Naive thymus-derived CD4-positive, alpha-beta T cell (primary cell): ENCODE data around the gene MGA. TPM values are rescaled to one million over a fixed set of nuclear protein-coding genes. Genes with fewer than 3 reads are reported as not detected.
A peak's percentile ranks its signal among the peaks of the same experiment; 100 is the strongest.

Experiments used
- ATAC-seq: fragments of 150-1000 bp; cut with Tn5 transposase; 2 replicates; pipeline ENCODE4 v1.10.0; 2021; ENCODE audit warnings: mild to moderate bottlenecking, moderate library complexity
- CTCF ChIA-PET: fragments of 350-600 bp; sonication (Branson Sonifier 250); formaldehyde crosslinking; loops from one replicate; lab custom pipeline; 2021; ENCODE audit warnings: antibody characterized with exemption; lab: Charles Lee
- POLR2A ChIA-PET: fragments of 350-600 bp; sonication (Branson Sonifier 250); formaldehyde crosslinking; loops from one replicate; lab custom pipeline; 2021; ENCODE audit warnings: antibody characterized with exemption, inconsistent platforms; lab: Charles Lee
- DNase-seq, 9 donors: peaks; one replicate each; pipeline versions ENCODE4 v3.0.0 to v3.0.0-alpha.2; 2020 to 2022; ENCODE audit warnings: mixed read lengths in 1 of 9
- H3K27ac ChIP-seq: one replicate; pipeline ENCODE4 v1.7.0; 2013; ENCODE audit warnings: mild to moderate bottlenecking, low read depth, low read length, moderate library complexity
- H3K27me3 ChIP-seq, 2 donors: one replicate each; pipeline ENCODE4 v1.7.0; 2013; ENCODE audit warnings: low read length in 2 of 2, mild to moderate bottlenecking in 2 of 2, moderate library complexity in 2 of 2; ENCODE audit not compliant: control insufficient read depth in 2 of 2, insufficient read depth in 2 of 2
- H3K36me3 ChIP-seq, 3 experiments: 1 replicate in 2 of 3; 2 replicates in 1 of 3; pipeline ENCODE4 v1.7.0; 2013; ENCODE audit warnings: low read length in 3 of 3, mild to moderate bottlenecking in 3 of 3, moderate library complexity in 1 of 3; ENCODE audit not compliant: insufficient read depth in 3 of 3, control insufficient read depth in 2 of 3
- H3K4me1 ChIP-seq, 2 donors: one replicate each; pipeline ENCODE4 v1.7.0; 2013; ENCODE audit warnings: low read length in 2 of 2, mild to moderate bottlenecking in 2 of 2, moderate library complexity in 1 of 2; ENCODE audit not compliant: control insufficient read depth in 2 of 2, insufficient read depth in 2 of 2
- H3K4me3 ChIP-seq: 2 replicates; pipeline ENCODE4 v1.7.0; 2013; ENCODE audit warnings: mild to moderate bottlenecking, low read length
- H3K9me3 ChIP-seq, 3 experiments: 1 replicate in 2 of 3; 2 replicates in 1 of 3; pipeline ENCODE4 v1.7.0; 2013; ENCODE audit warnings: low read length in 3 of 3; ENCODE audit not compliant: control insufficient read depth in 2 of 3
- H3K27ac Mint-ChIP-seq, 9 donors: one replicate each; pipeline ENCODE4 v1.8.0; 2020 to 2022; ENCODE audit warnings: mixed read lengths in 9 of 9, mild to moderate bottlenecking in 8 of 9, moderate library complexity in 5 of 9, inconsistent platforms in 2 of 9
- H3K27me3 Mint-ChIP-seq, 5 donors: one replicate each; pipeline ENCODE4 v1.8.0; 2021 to 2022; ENCODE audit warnings: mixed read lengths in 5 of 5, mild to moderate bottlenecking in 1 of 5
- H3K36me3 Mint-ChIP-seq, 5 donors: one replicate each; pipeline ENCODE4 v1.8.0; 2020 to 2022; ENCODE audit warnings: mixed read lengths in 5 of 5, mild to moderate bottlenecking in 3 of 5, inconsistent platforms in 1 of 5
- H3K4me1 Mint-ChIP-seq, 7 donors: one replicate each; pipeline ENCODE4 v1.8.0; 2020 to 2022; ENCODE audit warnings: mixed read lengths in 7 of 7, mild to moderate bottlenecking in 3 of 7, inconsistent platforms in 1 of 7
- H3K4me3 Mint-ChIP-seq, 10 donors: one replicate each; pipeline ENCODE4 v1.8.0; 2020 to 2022; ENCODE audit warnings: mild to moderate bottlenecking in 10 of 10, mixed read lengths in 10 of 10, moderate library complexity in 6 of 10, inconsistent platforms in 2 of 10
- H3K9me3 Mint-ChIP-seq, 11 donors: one replicate each; pipeline ENCODE4 v1.8.0; 2020 to 2022; ENCODE audit warnings: mixed read lengths in 11 of 11, mild to moderate bottlenecking in 4 of 11, inconsistent platforms in 1 of 11, moderate library complexity in 1 of 11
- intact Hi-C, 2 donors: fragments of 100-400 bp; cut with micrococcal nuclease; formaldehyde crosslinking; loops; one replicate each; pipeline ENCODE4 v1.15.1; 2023
- polyA plus RNA-seq, 2 donors: library from polyadenylated mRNA; unstranded; fragments of 300-500 nt; fragmentation: Illumina TruSeq; gene quantifications; one replicate each; pipeline ENCODE4 v1.2.3, GENCODE V29; 2021
- total RNA-seq, 6 experiments: library from RNA in 5 of 6; stranded (reverse) in 5 of 6; gene quantifications; 1 replicate in 5 of 6; 2 replicates in 1 of 6; pipeline ENCODE4 v1.2.3 and lab custom pipeline; 2021 to 2026

The MGA gene
- total and polyA plus RNA-seq, 7 experiments from 2014 or later, result 12.7 to 73.8 (median 46.9) TPM

DNA sequence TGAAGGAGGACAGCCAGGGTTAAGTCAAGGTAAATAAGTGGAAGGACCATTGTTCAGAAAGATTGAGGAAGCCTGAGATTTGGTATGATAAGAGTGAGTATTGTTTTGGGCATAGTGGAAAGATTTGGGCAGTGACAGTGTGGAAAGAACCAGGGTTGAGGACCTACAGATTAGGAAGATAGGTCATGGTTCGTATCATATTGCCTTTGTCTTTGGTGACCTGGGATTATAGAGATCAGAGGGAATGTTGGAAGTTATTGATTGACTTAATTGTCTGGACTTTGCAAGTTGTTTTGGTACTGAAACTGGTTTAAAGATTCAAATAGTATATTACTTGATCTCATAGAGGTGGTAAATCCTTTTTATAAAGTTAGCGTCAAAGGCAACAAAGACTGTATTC is 23.1 kb upstream of the MGA start:
- peak overlapping the region in 1 of 9 donors; percentile 26 for H3K27ac Mint-ChIP-seq
- Histone ChIP-seq H3K9me3 (no peaks in the 10 kb centered on the region), H3K27ac (no peak overlapping the region), H3K27me3 (no peaks in the 10 kb centered on the region), H3K4me1 (no peaks in the 10 kb centered on the region), H3K4me3 (no peak overlapping the region), H3K36me3 (no peaks in the 10 kb centered on the region)
- H3K4me1 Mint-ChIP-seq, result peaks cover 0 to 16% (median 9%) of the 10 kb centered on the region in 7 donors
- ATAC-seq (no peak), DNase-seq (no peak)
- no peak overlapping the region for H3K4me3 Mint-ChIP-seq
- ChIA-PET POLR2A (no interaction called here), CTCF (no interaction called here)
- peaks cover 0 to 10% (median 5%) of the 10 kb centered on the region in 5 donors for H3K36me3 Mint-ChIP-seq
- H3K27me3 Mint-ChIP-seq, result peaks cover 0 to 3% (median 0%) of the 10 kb centered on the region in 5 donors
- intact Hi-C loops, result no loop called here
- H3K9me3 Mint-ChIP-seq, result no peaks in the 10 kb centered on the region

DNA sequence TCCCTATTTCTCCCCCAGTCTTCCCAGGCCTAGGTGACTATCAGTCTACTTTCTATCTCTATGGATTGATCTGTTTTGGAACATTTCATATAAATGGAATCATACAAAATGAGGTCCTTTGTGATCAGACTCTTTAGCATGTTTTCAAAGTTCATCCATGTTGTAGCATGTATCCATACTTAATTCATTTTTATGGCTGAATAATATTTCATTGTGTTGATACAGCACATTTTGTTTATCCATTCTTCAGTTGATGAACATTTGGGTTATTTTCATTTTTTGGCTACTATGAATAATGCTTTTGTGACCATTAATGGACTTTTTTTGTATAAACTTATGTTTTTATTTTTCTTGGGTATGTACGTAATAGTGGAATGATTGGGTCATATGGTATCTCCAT is 19.2 kb upstream of the MGA start:
- ATAC-seq (no peak), DNase-seq (no peak)
- CTCF ChIA-PET, result no interaction called here
- Histone ChIP-seq H3K4me3 (no peak overlapping the region), H3K9me3 (no peaks in the 10 kb centered on the region), H3K27me3 (no peaks in the 10 kb centered on the region), H3K27ac (no peak overlapping the region), H3K4me1 (no peaks in the 10 kb centered on the region), H3K36me3 (no peaks in the 10 kb centered on the region)
- Mint-ChIP-seq H3K9me3 (no peaks in the 10 kb centered on the region), H3K27me3 (peaks cover 0 to 3% (median 0%) of the 10 kb centered on the region in 5 donors), H3K4me3 (no peak overlapping the region), H3K36me3 (peaks cover 0 to 10% (median 5%) of the 10 kb centered on the region in 5 donors), H3K4me1 (peaks cover 0 to 6% (median 0%) of the 10 kb centered on the region in 7 donors), H3K27ac (no peak overlapping the region)
- intact Hi-C loops, result no loop called here
- POLR2A ChIA-PET, result no interaction called here

DNA sequence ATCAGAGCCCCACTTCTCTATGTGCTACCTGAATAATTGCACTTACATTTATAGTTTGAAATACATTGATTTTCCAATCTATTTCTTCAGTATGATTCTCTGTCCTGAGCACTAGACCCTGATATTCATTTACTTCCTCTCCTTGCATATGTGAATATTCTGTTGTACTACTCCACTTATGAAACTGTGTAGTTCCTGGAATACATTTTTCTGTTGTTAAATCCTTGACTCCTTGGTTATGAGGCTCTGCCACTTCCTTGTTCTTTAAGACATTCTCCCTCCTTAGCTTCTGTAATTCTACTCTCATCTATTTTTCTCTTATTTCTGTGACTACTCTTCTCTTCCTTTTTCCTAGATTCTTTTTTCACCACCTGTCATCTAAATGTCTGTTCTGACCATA is 12.9 kb upstream of the MGA start:
- H3K4me1 Mint-ChIP-seq, result peaks cover 0 to 3% (median 0%) of the 10 kb centered on the region in 7 donors
- ChIA-PET CTCF (no interaction called here), POLR2A (interaction anchor here (1.8 kb wide), 1 partner anchor 13 kb away, joined by 6 read pairs; the partner anchor contains the start of gene MGA)

DNA sequence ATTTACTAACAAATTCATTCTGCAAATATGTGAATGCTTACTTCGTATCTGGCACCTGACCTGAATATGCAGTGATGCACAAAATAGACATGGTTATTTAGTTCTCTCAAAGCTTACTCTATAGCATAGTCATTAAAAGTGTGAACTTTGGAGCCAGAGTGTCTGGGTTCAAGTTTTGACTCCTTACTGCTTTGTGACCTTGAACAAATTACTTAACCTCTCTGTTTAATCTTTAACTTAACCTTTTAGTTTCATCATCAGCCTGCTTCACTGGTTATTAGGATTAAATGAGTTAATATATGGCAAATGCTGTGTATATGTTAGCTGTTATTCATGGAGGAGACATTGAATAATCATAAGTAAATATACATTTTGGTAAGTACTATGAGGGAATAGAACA is 12.1 kb upstream of the MGA start:
- Mint-ChIP-seq H3K4me1 (peaks cover 0 to 3% (median 0%) of the 10 kb centered on the region in 7 donors), H3K36me3 (peaks cover 0 to 10% (median 6%) of the 10 kb centered on the region in 5 donors), H3K4me3 (no peak overlapping the region), H3K27me3 (peaks cover 0 to 14% (median 0%) of the 10 kb centered on the region in 5 donors), H3K9me3 (peaks cover 0 to 19% (median 3%) of the 10 kb centered on the region in 11 donors), H3K27ac (no peak overlapping the region)
- Histone ChIP-seq H3K36me3 (no peaks in the 10 kb centered on the region), H3K9me3 (no peaks in the 10 kb centered on the region), H3K4me1 (no peaks in the 10 kb centered on the region), H3K4me3 (no peak overlapping the region), H3K27ac (no peak overlapping the region), H3K27me3 (no peaks in the 10 kb centered on the region)
- ATAC-seq (no peak), DNase-seq (no peak)
- intact Hi-C loops, result no loop called here
- POLR2A ChIA-PET, result interaction anchor here (1.8 kb wide), 1 partner anchor 12 kb away, joined by 6 read pairs; the partner anchor contains the start of gene MGA
- CTCF ChIA-PET, result no interaction called here

More for the DNA sequence above, 12.9 kb upstream of the MGA start:
- H3K4me3 Mint-ChIP-seq, result no peak overlapping the region
- peaks cover 0 to 14% (median 0%) of the 10 kb centered on the region in 5 donors for H3K27me3 Mint-ChIP-seq
- no peak for DNase-seq
- no peaks in the 10 kb centered on the region for H3K27me3 ChIP-seq
- H3K27ac Mint-ChIP-seq, result no peak overlapping the region
- intact Hi-C loops, result no loop called here
- H3K9me3 Mint-ChIP-seq, result peaks cover 0 to 19% (median 3%) of the 10 kb centered on the region in 11 donors
- no peak overlapping the region for H3K27ac ChIP-seq
- no peaks in the 10 kb centered on the region for H3K4me1 ChIP-seq
- ATAC-seq, result no peak
- no peaks in the 10 kb centered on the region for H3K9me3 ChIP-seq
- H3K36me3 Mint-ChIP-seq, result peaks cover 0 to 10% (median 6%) of the 10 kb centered on the region in 5 donors
- H3K36me3 ChIP-seq, result no peaks in the 10 kb centered on the region
- H3K4me3 ChIP-seq, result no peak overlapping the region

DNA sequence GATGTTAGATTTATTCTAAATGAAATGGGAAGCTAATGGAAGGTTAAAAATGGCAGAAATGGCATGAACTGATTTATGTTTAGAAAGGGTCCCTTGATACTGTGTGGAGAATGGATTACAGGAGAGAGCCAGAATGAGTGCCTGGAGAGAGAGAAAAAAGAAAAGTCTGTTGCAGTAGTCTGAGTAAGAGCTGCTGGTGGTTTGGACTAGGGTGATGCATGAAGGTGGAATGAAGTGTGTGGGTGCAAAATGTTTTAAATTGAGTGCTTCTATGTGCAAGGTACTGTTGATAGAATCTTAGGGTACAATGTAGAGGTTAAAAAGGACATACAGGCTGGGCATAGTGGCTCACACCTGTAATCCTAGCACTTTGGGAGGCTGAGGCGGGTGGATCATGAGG is 11.4 kb upstream of the MGA start:
- Histone ChIP-seq H3K27ac (no peak overlapping the region), H3K9me3 (no peaks in the 10 kb centered on the region), H3K36me3 (no peaks in the 10 kb centered on the region), H3K4me1 (no peaks in the 10 kb centered on the region), H3K4me3 (no peak overlapping the region), H3K27me3 (no peaks in the 10 kb centered on the region)
- ChIA-PET CTCF (no interaction called here), POLR2A (interaction anchor here (1.8 kb wide), 1 partner anchor 11 kb away, joined by 6 read pairs; the partner anchor contains the start of gene MGA)
- DNase-seq (no peak), ATAC-seq (no peak)
- peaks cover 0 to 5% (median 2%) of the 10 kb centered on the region in 7 donors for H3K4me1 Mint-ChIP-seq
- peaks cover 0 to 12% (median 6%) of the 10 kb centered on the region in 5 donors for H3K36me3 Mint-ChIP-seq
- intact Hi-C loops, result no loop called here
- H3K27me3 Mint-ChIP-seq, result peaks cover 0 to 16% (median 0%) of the 10 kb centered on the region in 5 donors
- no peak overlapping the region for H3K27ac Mint-ChIP-seq
- peaks cover 0 to 19% (median 3%) of the 10 kb centered on the region in 11 donors for H3K9me3 Mint-ChIP-seq
- no peak overlapping the region for H3K4me3 Mint-ChIP-seq

DNA sequence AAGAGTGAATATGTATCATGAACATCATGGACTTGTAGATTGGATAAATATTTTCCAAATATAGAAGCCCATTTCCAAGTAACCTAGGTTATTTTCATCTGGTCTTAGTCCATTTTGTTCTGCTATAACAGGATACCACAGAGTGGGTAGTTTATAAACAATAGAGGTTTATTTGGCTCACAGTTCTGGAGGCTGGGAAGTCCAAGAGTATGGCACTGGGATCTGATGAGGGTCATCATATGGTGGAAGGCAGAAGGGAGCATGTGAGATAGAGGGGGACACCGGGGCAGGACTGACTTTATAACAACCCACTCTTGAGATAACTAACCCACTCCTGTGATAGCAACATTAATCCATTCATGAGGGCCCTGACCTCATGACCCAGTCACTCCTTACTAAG is 9.4 kb upstream of the MGA start:
- intact Hi-C loops, result loop anchor here in 1 of 2 donors (2.0 kb wide), 1 partner anchor 56 kb away; no protein-coding TSS in a partner anchor
- H3K9me3 ChIP-seq, result no peaks in the 10 kb centered on the region
- no peak overlapping the region for H3K4me3 Mint-ChIP-seq
- H3K9me3 Mint-ChIP-seq, result peaks cover 0 to 19% (median 3%) of the 10 kb centered on the region in 11 donors
- ChIA-PET POLR2A (interaction anchor here (0.6 kb wide), 1 partner anchor 12 kb away, joined by 3 read pairs; no protein-coding TSS in a partner anchor), CTCF (no interaction called here)
- H3K4me3 ChIP-seq, result no peak overlapping the region
- peaks cover 0 to 7% (median 5%) of the 10 kb centered on the region in 7 donors for H3K4me1 Mint-ChIP-seq
- no peak overlapping the region for H3K27ac Mint-ChIP-seq
- H3K36me3 Mint-ChIP-seq, result peaks cover 0 to 14% (median 6%) of the 10 kb centered on the region in 5 donors
- H3K27ac ChIP-seq, result no peak overlapping the region
- no peaks in the 10 kb centered on the region for H3K36me3 ChIP-seq
- peaks cover 0 to 25% (median 0%) of the 10 kb centered on the region in 5 donors for H3K27me3 Mint-ChIP-seq
- DNase-seq (no peak), ATAC-seq (no peak)
- no peaks in the 10 kb centered on the region for H3K27me3 ChIP-seq
- no peaks in the 10 kb centered on the region for H3K4me1 ChIP-seq
